Spleen (tissue), 11 donors: ENCODE results near the gene MPST. TPM values are rescaled to one million over a fixed set of nuclear protein-coding genes. Genes with fewer than 3 reads are reported as not detected.

ENCODE experiments used
- DNase-seq: peaks from one replicate; pipeline ENCODE4 v3.0.0-alpha.2; 2020
- H3K27ac ChIP-seq, 8 donors: fragments of 200-600 bp; sonication (generic) in 7 of 8; 1 replicate in 4 of 8; 2 replicates in 4 of 8; pipeline versions ENCODE4 v1.5.0 to v1.8.0; 2016 to 2021; ENCODE audit warnings: inconsistent platforms in 4 of 8, mild to moderate bottlenecking in 4 of 8, moderate library complexity in 1 of 8
- H3K27me3 ChIP-seq, 7 donors: fragments of 200-600 bp; sonication (generic) in 6 of 7; replicated peaks in 1 of 7; 1 replicate in 4 of 7; 2 replicates in 3 of 7; pipeline versions ENCODE4 v1.5.0 to v1.8.0; 2016 to 2021; ENCODE audit warnings: inconsistent platforms in 3 of 7, mild to moderate bottlenecking in 1 of 7
- H3K36me3 ChIP-seq, 6 donors: fragments of 200-600 bp; sonication (generic) in 5 of 6; 1 replicate in 4 of 6; 2 replicates in 2 of 6; pipeline versions ENCODE4 v1.5.0 to v1.8.0; 2016 to 2021; ENCODE audit warnings: inconsistent platforms in 2 of 6
- H3K4me1 ChIP-seq, 6 donors: fragments of 200-600 bp; sonication (generic) in 5 of 6; 1 replicate in 3 of 6; 2 replicates in 3 of 6; pipeline versions ENCODE4 v1.5.0 to v1.8.0; 2016 to 2021; ENCODE audit warnings: inconsistent platforms in 3 of 6
- H3K4me3 ChIP-seq, 8 donors: fragments of 200-600 bp; sonication (generic) in 7 of 8; 1 replicate in 4 of 8; 2 replicates in 4 of 8; pipeline versions ENCODE4 v1.5.0 to v1.8.0; 2016 to 2021; ENCODE audit warnings: inconsistent platforms in 4 of 8, mild to moderate bottlenecking in 4 of 8, moderate library complexity in 2 of 8
- H3K9me3 ChIP-seq, 8 donors: fragments of 200-600 bp; sonication (generic) in 7 of 8; 1 replicate in 4 of 8; 2 replicates in 4 of 8; pipeline versions ENCODE4 v1.5.0 to v1.8.0; 2016 to 2021; ENCODE audit warnings: inconsistent platforms in 4 of 8
- CTCF ChIP-seq, 11 experiments: fragments of 200-600 bp in 7 of 11; fragments of 450-650 bp in 4 of 11; sonication (generic) in 4 of 11; IDR thresholded peaks in 8 of 11; conservative IDR thresholded peaks in 3 of 11; 1 replicate in 7 of 11; 2 replicates in 4 of 11; pipeline versions ENCODE4 v1.4.0 to v1.8.0; 2016 to 2021; ENCODE audit warnings: antibody characterized with exemption in 11 of 11, inconsistent platforms in 4 of 11, mild to moderate bottlenecking in 1 of 11
- POLR2A ChIP-seq, 3 donors: fragments of 450-650 bp; IDR thresholded peaks; one replicate each; pipeline ENCODE4 v1.5.1; 2017; ENCODE audit warnings: antibody characterized with exemption in 3 of 3, mild to moderate bottlenecking in 1 of 3
- POLR2AphosphoS5 ChIP-seq, 3 donors: sonication (generic); formaldehyde crosslinking; IDR thresholded peaks; one replicate each; pipeline ENCODE4 v1.5.1; 2017; ENCODE audit warnings: antibody characterized with exemption in 3 of 3
- WGBS, 5 donors: extraction: QIAGEN DNeasy Blood & Tissue Kit in 3 of 5; methylation state at CpG; one replicate each; pipeline versions ENCODE4 v1.1.5 to v1.1.7; 2013 to 2018; 5-methylcytosine and 5-hydroxymethylcytosine counted together
- intact Hi-C: fragments of 100-400 bp; cut with DNase I; formaldehyde crosslinking; loops from one replicate; pipeline ENCODE4 v1.15.0; 2023; ENCODE audit warnings: low total_unique reads
- polyA plus RNA-seq, 3 donors: library from polyadenylated mRNA; stranded (reverse); fragments of 200-250 nt; gene quantifications; one replicate each; pipeline ENCODE4 v1.2.1, GENCODE V29; 2013
- total RNA-seq, 7 donors: library from RNA; depleted of rRNA in 3 of 7; stranded (reverse); fragments of >200 nt in 3 of 7; fragmentation: NEBNext Ultra II Directional in 4 of 7; extraction: Animal tissue kit (Norgen Biotek cat#: 25700) in 4 of 7; gene quantifications; one replicate each; pipeline versions ENCODE4 v1.1.0 to v1.2.1, GENCODE V29; 2016 to 2021
- donor health status: healthy with polysubstance abuse.
- donor health status: DM: no; HTN: no; CAD: no; lungs with moderate emphysema.
- donor health status: DM: no; HTN: no; CAD: no.
- donor health status: Bipolar disorder and iron deficiency.
- donor health status: healthy.
- donor health status: DM: no; HTN: no; CAD: no.
- donor health status: DM: yes; HTN: yes; CAD: no.

MPST gene
- total and polyA plus RNA-seq, 10 donors, result 13.9 to 44.8 (median 29.9) TPM

- no peak for DNase-seq
- TF ChIP-seq POLR2A (IDR thresholded peaks at IDR 0.05) (no peak), POLR2AphosphoS5 (IDR thresholded peaks at IDR 0.05) (no peak), CTCF (IDR thresholded peaks at IDR 0.05 in 8 of 11, conservative IDR thresholded peaks at IDR 0.05 in 3 of 11) (no peak)
Observed at GRCh38 chr22:37001826-37002225, 17.7 kb upstream of the MPST start.

GRCh38 chr22:37002633-37003032, 16.9 kb upstream of the MPST start:
- no peak for DNase-seq
- no peaks in the 10 kb centered on the region for H3K36me3 ChIP-seq
- peaks cover 0 to 5% (median 0%) of the 10 kb centered on the region in 8 donors for H3K9me3 ChIP-seq
- peaks cover 0 to 3% (median 1%) of the 10 kb centered on the region in 6 donors for H3K4me1 ChIP-seq
- H3K27ac ChIP-seq, result no peak overlapping the region
- H3K27me3 ChIP-seq, result peaks cover 0 to 4% (median 0%) of the 10 kb centered on the region in 7 donors
- WGBS, 5 donors, result 85 to 89% (median 87%) methylated on average over 7 of the region's 7 CpGs
- no peak for TF ChIP-seq CTCF (IDR thresholded peaks at IDR 0.05 in 8 of 11, conservative IDR thresholded peaks at IDR 0.05 in 3 of 11)
- no peak for TF ChIP-seq POLR2AphosphoS5 (IDR thresholded peaks at IDR 0.05)
- no peak for TF ChIP-seq POLR2A (IDR thresholded peaks at IDR 0.05)
- no peak overlapping the region for H3K4me3 ChIP-seq
- intact Hi-C loops, result no loop called here

More at GRCh38 chr22:37001826-37002225, 17.7 kb upstream of the MPST start:
- Histone ChIP-seq H3K4me3 (no peak overlapping the region), H3K27ac (no peak overlapping the region), H3K36me3 (no peaks in the 10 kb centered on the region), H3K4me1 (no peaks in the 10 kb centered on the region), H3K9me3 (peaks cover 0 to 5% (median 0%) of the 10 kb centered on the region in 8 donors), H3K27me3 (peaks cover 0 to 4% (median 0%) of the 10 kb centered on the region in 7 donors)
- intact Hi-C loops, result no loop called here
- WGBS, 5 donors, result 77 to 94% (median 84%) methylated on average over 6 to 12 of the region's 12 CpGs

GRCh38 chr22:37007651-37008050, 11.9 kb upstream of the MPST start:
- peaks cover 0 to 5% (median 0%) of the 10 kb centered on the region in 7 donors for H3K27me3 ChIP-seq
- no peaks in the 10 kb centered on the region for H3K36me3 ChIP-seq
- peaks cover 0 to 5% (median 0%) of the 10 kb centered on the region in 8 donors for H3K9me3 ChIP-seq
- DNase-seq, result no peak
- TF ChIP-seq POLR2AphosphoS5 (IDR thresholded peaks at IDR 0.05), result no peak
- H3K4me3 ChIP-seq, result no peak overlapping the region
- WGBS, 5 donors, result 16 to 26% (median 25%) methylated on average over 2 of the region's 2 CpGs
- no peak overlapping the region for H3K27ac ChIP-seq
- H3K4me1 ChIP-seq, result peaks cover 0 to 22% (median 11%) of the 10 kb centered on the region in 6 donors
- intact Hi-C loops, result no loop called here

GRCh38 chr22:37008365-37008764, 11.2 kb upstream of the MPST start:
- peaks cover 0 to 5% (median 0%) of the 10 kb centered on the region in 8 donors for H3K9me3 ChIP-seq
- 10 to 25% (median 18%) methylated on average over 2 of the region's 2 CpGs for WGBS, 5 donors

More at GRCh38 chr22:37008365-37008764, 11.2 kb upstream of the MPST start:
- Histone ChIP-seq H3K4me3 (no peak overlapping the region), H3K27ac (no peak overlapping the region), H3K4me1 (peaks cover 0 to 22% (median 11%) of the 10 kb centered on the region in 6 donors), H3K27me3 (peaks cover 0 to 5% (median 0%) of the 10 kb centered on the region in 7 donors), H3K36me3 (no peaks in the 10 kb centered on the region)
- TF ChIP-seq POLR2AphosphoS5 (IDR thresholded peaks at IDR 0.05) (no peak), CTCF (IDR thresholded peaks at IDR 0.05 in 8 of 11, conservative IDR thresholded peaks at IDR 0.05 in 3 of 11) (no peak), POLR2A (IDR thresholded peaks at IDR 0.05) (no peak)
- no peak for DNase-seq
- intact Hi-C loops, result no loop called here
